H1 (cell line): Measurements from ENCODE around the gene PSMB9. TPM values are rescaled to one million over a fixed set of nuclear protein-coding genes. Genes with fewer than 3 reads are reported as not detected.

Source experiments
- JUND ChIP-seq: IDR thresholded peaks from 2 replicates; pipeline ENCODE4 v1.6.1; 2011; ENCODE audit warnings: mild to moderate bottlenecking, improper control_type of control experiment, low read length
- polyA plus RNA-seq, 7 experiments: library from polyadenylated mRNA; depleted of rRNA in 3 of 7; stranded (reverse) in 5 of 7; unstranded in 2 of 7; fragments of >200 nt in 5 of 7; fragments of 200-250 nt in 2 of 7; gene quantifications; 1 replicate in 5 of 7; 2 replicates in 1 of 7; 4 replicates in 1 of 7; pipeline versions ENCODE4 v1.2.1 to v1.2.3, GENCODE V29; 2011 to 2013; ENCODE audit warnings: missing spikeins in 2 of 7, mixed read lengths in 2 of 7
- total RNA-seq: library from RNA; stranded (reverse); fragmentation: NEBNext Ultra II Directional; extraction: Animal tissue kit (Norgen Biotek cat#: 25700); gene quantifications from 2 replicates; pipeline ENCODE4 v1.2.1, GENCODE V29; 2021

The PSMB9 gene
- total and polyA plus RNA-seq, 2 of the 8 experiments (the other 6 are each of a cell fraction or from before 2014, with no cell fraction given): 4.5 to 22.8 TPM

GRCh38 chr6:32838114-32838958, 15.7 kb upstream of the PSMB9 start, which contains the start of gene TAP2 (continued):
- peak; percentile 40; the same call in 1 of the 2 replicates for TF ChIP-seq JUND
